B cell (primary cell): ENCODE data around the gene RAB3A. TPM values are rescaled to one million over a fixed set of nuclear protein-coding genes. Genes with fewer than 3 reads are reported as not detected.

Experiments
- ATAC-seq: fragments of 200-7000 bp; cut with Tn5 transposase; one replicate; pipeline ENCODE4 v1.10.0; 2021; ENCODE audit warnings: low read depth, mild to moderate bottlenecking, moderate number of reproducible peaks, moderate library complexity
- CTCF ChIA-PET: fragments of 350-600 bp; sonication (Branson Sonifier 250); formaldehyde crosslinking; loops from one replicate; lab custom pipeline; 2021; ENCODE audit warnings: antibody characterized with exemption, inconsistent platforms; lab: Charles Lee
- POLR2A ChIA-PET: fragments of 350-600 bp; sonication (Branson Sonifier 250); formaldehyde crosslinking; loops from one replicate; lab custom pipeline; 2021; ENCODE audit warnings: antibody characterized with exemption; lab: Charles Lee
- DNase-seq: peaks from one replicate; pipeline ENCODE4 v3.0.0; 2013
- H2AFZ ChIP-seq: 2 replicates; pipeline ENCODE4 v1.6.1; 2012; ENCODE audit warnings: mild to moderate bottlenecking, low read depth, low read length; ENCODE audit not compliant: insufficient read depth, poor library complexity, severe bottlenecking
- H3K27ac ChIP-seq, 2 donors: 1 replicate in 1 of 2; 2 replicates in 1 of 2; pipeline ENCODE4 v1.5.1; 2012 to 2013; ENCODE audit warnings: low read length in 2 of 2, mild to moderate bottlenecking in 2 of 2, moderate library complexity in 1 of 2
- H3K27me3 ChIP-seq, 4 experiments: fragments of 200-600 bp in 1 of 4; sonication (generic) in 1 of 4; replicated peaks in 1 of 4; 1 replicate in 2 of 4; 2 replicates in 2 of 4; pipeline versions ENCODE4 v1.6.1 to v1.7.0; 2013 to 2016; ENCODE audit warnings: low read length in 3 of 4, mild to moderate bottlenecking in 2 of 4, mixed read lengths in 1 of 4, moderate library complexity in 1 of 4; ENCODE audit not compliant: insufficient read depth in 4 of 4, control insufficient read depth in 3 of 4; ENCODE audit errors: control extremely low read depth in 1 of 4
- H3K36me3 ChIP-seq, 2 experiments: replicated peaks in 1 of 2; 1 replicate in 1 of 2; 2 replicates in 1 of 2; pipeline versions ENCODE4 v1.6.1 to v1.7.1; 2013; ENCODE audit warnings: low read length in 1 of 2; ENCODE audit not compliant: insufficient read depth in 2 of 2, control insufficient read depth in 1 of 2; ENCODE audit errors: control extremely low read depth in 1 of 2, extremely low read depth in 1 of 2
- H3K4me1 ChIP-seq, 2 donors: fragments of 200-600 bp in 1 of 2; sonication (generic) in 1 of 2; 1 replicate in 1 of 2; 2 replicates in 1 of 2; pipeline versions ENCODE4 v1.5.1 to v1.6.1; 2013 to 2017; ENCODE audit warnings: low read length in 2 of 2; ENCODE audit not compliant: control insufficient read depth in 2 of 2, insufficient read depth in 2 of 2
- H3K4me2 ChIP-seq: replicated peaks from 2 replicates; pipeline ENCODE3; 2012; ENCODE audit warnings: mild to moderate bottlenecking, low read depth, low read length; ENCODE audit not compliant: poor library complexity, severe bottlenecking
- H3K4me3 ChIP-seq, 5 experiments: fragments of 200-600 bp in 1 of 5; sonication (generic) in 1 of 5; 1 replicate in 3 of 5; 2 replicates in 2 of 5; pipeline versions ENCODE4 v1.5.1 to v1.7.0; 2011 to 2016; ENCODE audit warnings: low read length in 4 of 5, mild to moderate bottlenecking in 4 of 5, low read depth in 2 of 5, control low read depth in 1 of 5, moderate library complexity in 1 of 5; ENCODE audit not compliant: insufficient read depth in 1 of 5; ENCODE audit errors: control extremely low read depth in 1 of 5, extremely low read depth in 1 of 5
- H3K79me2 ChIP-seq: fragments of 200-600 bp; sonication (generic); one replicate; pipeline ENCODE4 v1.6.0; 2016; ENCODE audit warnings: low read length; ENCODE audit not compliant: control insufficient read depth, insufficient read depth
- H3K9ac ChIP-seq: fragments of 200-600 bp; sonication (generic); 2 replicates; pipeline ENCODE4 v1.6.1; 2017; ENCODE audit warnings: mild to moderate bottlenecking, low read length, moderate library complexity
- H3K9me3 ChIP-seq, 3 donors: one replicate each; pipeline versions ENCODE4 v1.6.1 to v1.7.1; 2013; ENCODE audit warnings: low read length in 2 of 3; ENCODE audit not compliant: control insufficient read depth in 2 of 3, insufficient read depth in 1 of 3; ENCODE audit errors: control extremely low read depth in 1 of 3
- H4K20me1 ChIP-seq: 2 replicates; pipeline ENCODE4 v1.6.0; 2012; ENCODE audit warnings: mild to moderate bottlenecking, low read length; ENCODE audit not compliant: insufficient read depth, control insufficient read depth, poor library complexity, severe bottlenecking
- H3K27ac Mint-ChIP-seq: one replicate; pipeline ENCODE4 v1.8.0; 2021; ENCODE audit warnings: mixed read lengths
- H3K27me3 Mint-ChIP-seq: one replicate; pipeline ENCODE4 v1.8.0; 2021; ENCODE audit warnings: mixed read lengths
- H3K4me1 Mint-ChIP-seq: one replicate; pipeline ENCODE4 v1.8.0; 2021; ENCODE audit warnings: mixed read lengths
- H3K4me3 Mint-ChIP-seq: one replicate; pipeline ENCODE4 v1.8.0; 2021; ENCODE audit warnings: mixed read lengths
- H3K9me3 Mint-ChIP-seq: one replicate; pipeline ENCODE4 v1.8.0; 2022; ENCODE audit warnings: mixed read lengths; ENCODE audit not compliant: insufficient read depth
- EZH2 ChIP-seq: IDR thresholded peaks from 2 replicates; pipeline ENCODE4 v1.6.1; 2012; ENCODE audit warnings: borderline replicate concordance, low read depth, mild to moderate bottlenecking, moderate library complexity, low read length; ENCODE audit not compliant: insufficient read depth, poor library complexity, severe bottlenecking
- WGBS: methylation state at CpG from one replicate; pipeline ENCODE4 v1.1.5; 2013; ENCODE audit warnings: missing lambda C conversion rate; ENCODE audit not compliant: insufficient coverage; 5-methylcytosine and 5-hydroxymethylcytosine counted together
- intact Hi-C: fragments of 100-400 bp; cut with micrococcal nuclease; formaldehyde crosslinking; loops from one replicate; pipeline ENCODE4 v1.10.0; 2022
- polyA plus RNA-seq: library from polyadenylated mRNA; depleted of rRNA; stranded (reverse); fragments of >200 nt; gene quantifications from 2 replicates; pipeline ENCODE4 v1.2.3, GENCODE V29; 2012
- total RNA-seq, 2 donors: library from RNA; stranded (reverse); fragments of 120-200 nt in 1 of 2; gene quantifications; 1 replicate in 1 of 2; 2 replicates in 1 of 2; pipeline versions ENCODE4 v1.2.3 to v1.2.4, GENCODE V29; 2013 to 2022
- TF ChIP-seq, protein P1 (sequence below): fragments of 200-600 bp; IDR thresholded peaks from one replicate; pipeline ENCODE4 v1.8.0; 2022; ENCODE audit warnings: antibody characterized with exemption, mild to moderate bottlenecking

RAB3A gene
- total and polyA plus RNA-seq, 2 donors (not counting 1 experiment from before 2014, with no cell fraction given) = 7.7 to 10.4 TPM

DNA sequence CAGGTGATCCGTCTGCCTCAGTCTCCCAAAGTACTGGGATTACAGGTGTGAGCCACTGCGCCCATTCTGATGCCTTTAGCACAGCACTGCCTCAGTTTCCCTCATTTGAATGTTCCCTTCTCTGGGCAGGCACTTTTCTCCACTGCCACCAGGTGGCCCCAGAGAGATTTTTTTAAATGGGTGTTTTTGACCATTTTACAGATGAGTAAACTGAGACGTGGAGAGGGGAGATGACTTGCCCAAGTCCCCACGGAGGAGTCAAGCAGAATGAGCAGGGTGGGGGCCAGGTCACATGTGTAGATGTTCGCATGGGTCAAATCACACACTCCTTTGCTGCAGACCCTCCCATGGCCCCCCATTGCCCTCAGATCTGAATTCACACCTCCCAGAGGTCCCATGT lies 25.6 kb upstream of the RAB3A start:
- peaks cover 0 to 39% (median 6%) of the 10 kb centered on the region in 3 donors for H3K9me3 ChIP-seq

DNA sequence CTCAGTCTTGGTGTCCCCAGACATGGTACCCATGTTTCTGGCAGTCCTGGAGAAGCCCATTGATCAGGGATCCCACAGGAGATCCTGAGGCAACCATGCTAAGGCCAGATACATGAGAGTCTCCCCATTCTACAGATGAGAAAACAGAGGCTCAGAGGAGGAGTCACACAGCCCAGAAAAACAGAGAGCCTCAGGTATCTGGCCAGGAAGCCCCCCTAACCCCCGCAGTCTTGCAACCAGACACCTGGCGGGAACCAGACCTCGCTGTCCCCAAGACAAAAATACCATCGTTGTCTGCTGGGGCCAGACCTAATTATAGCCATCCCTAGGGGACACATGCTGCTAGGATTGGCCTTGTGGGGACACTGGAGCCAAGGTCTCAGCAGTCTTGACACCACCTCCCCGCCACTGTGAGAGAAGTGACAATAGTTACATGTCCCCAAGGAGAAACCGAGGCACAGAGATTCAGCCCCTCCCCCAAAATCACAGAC lies 24.0 kb upstream of the RAB3A start:
- POLR2A ChIA-PET = no interaction called here
- no peak overlapping the region for H2AFZ ChIP-seq
- DNase-seq = no peak
- Mint-ChIP-seq H3K27ac (no peak overlapping the region), H3K4me1 (peaks cover 46% of the 10 kb centered on the region), H3K9me3 (no peaks in the 10 kb centered on the region), H3K27me3 (peaks cover 64% of the 10 kb centered on the region), H3K4me3 (no peak overlapping the region)
- H3K4me3 ChIP-seq = no peak overlapping the region
- no peaks in the 10 kb centered on the region for H3K79me2 ChIP-seq
- H3K27ac ChIP-seq = no peak overlapping the region
- CTCF ChIA-PET = no interaction called here
- peaks cover 0 to 33% (median under 1%) of the 10 kb centered on the region in 3 donors for H3K9me3 ChIP-seq
- TF ChIP-seq, protein P1, sequence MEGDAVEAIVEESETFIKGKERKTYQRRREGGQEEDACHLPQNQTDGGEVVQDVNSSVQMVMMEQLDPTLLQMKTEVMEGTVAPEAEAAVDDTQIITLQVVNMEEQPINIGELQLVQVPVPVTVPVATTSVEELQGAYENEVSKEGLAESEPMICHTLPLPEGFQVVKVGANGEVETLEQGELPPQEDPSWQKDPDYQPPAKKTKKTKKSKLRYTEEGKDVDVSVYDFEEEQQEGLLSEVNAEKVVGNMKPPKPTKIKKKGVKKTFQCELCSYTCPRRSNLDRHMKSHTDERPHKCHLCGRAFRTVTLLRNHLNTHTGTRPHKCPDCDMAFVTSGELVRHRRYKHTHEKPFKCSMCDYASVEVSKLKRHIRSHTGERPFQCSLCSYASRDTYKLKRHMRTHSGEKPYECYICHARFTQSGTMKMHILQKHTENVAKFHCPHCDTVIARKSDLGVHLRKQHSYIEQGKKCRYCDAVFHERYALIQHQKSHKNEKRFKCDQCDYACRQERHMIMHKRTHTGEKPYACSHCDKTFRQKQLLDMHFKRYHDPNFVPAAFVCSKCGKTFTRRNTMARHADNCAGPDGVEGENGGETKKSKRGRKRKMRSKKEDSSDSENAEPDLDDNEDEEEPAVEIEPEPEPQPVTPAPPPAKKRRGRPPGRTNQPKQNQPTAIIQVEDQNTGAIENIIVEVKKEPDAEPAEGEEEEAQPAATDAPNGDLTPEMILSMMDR = no peak
- TF ChIP-seq EZH2 = no peak
- no peak for ATAC-seq
- H4K20me1 ChIP-seq = peaks cover 3% of the 10 kb centered on the region
- H3K9ac ChIP-seq = no peak overlapping the region
- peaks cover 0 to 84% (median 44%) of the 10 kb centered on the region in 4 experiments for H3K27me3 ChIP-seq
- H3K4me1 ChIP-seq = peaks cover 46 to 56% of the 10 kb centered on the region in 2 donors
- no peak overlapping the region for H3K4me2 ChIP-seq
- intact Hi-C loops = no loop called here
- WGBS = 29% methylated on average over 5 of the region's 6 CpGs
- H3K36me3 ChIP-seq = no peaks in the 10 kb centered on the region

More for the DNA sequence above, 25.6 kb upstream of the RAB3A start:
- POLR2A ChIA-PET = no interaction called here
- no peak for DNase-seq
- no peak for ATAC-seq
- Mint-ChIP-seq H3K9me3 (no peaks in the 10 kb centered on the region), H3K27me3 (peaks cover 69% of the 10 kb centered on the region), H3K4me1 (peaks cover 44% of the 10 kb centered on the region), H3K4me3 (no peak overlapping the region), H3K27ac (no peak overlapping the region)
- H3K36me3 ChIP-seq = no peaks in the 10 kb centered on the region
- H3K27ac ChIP-seq = no peak overlapping the region
- H3K79me2 ChIP-seq = no peaks in the 10 kb centered on the region
- WGBS = 60% methylated on average over 4 of the region's 5 CpGs
- H3K4me2 ChIP-seq = no peak overlapping the region
- intact Hi-C loops = no loop called here
- CTCF ChIA-PET = interaction anchor here (1.0 kb wide), 1 partner anchor 31 kb away, joined by 3 read pairs; no protein-coding TSS in a partner anchor
- H3K27me3 ChIP-seq = peaks cover 0 to 88% (median 49%) of the 10 kb centered on the region in 4 experiments
- no peak overlapping the region for H2AFZ ChIP-seq
- peaks cover 42 to 52% of the 10 kb centered on the region in 2 donors for H3K4me1 ChIP-seq
- H4K20me1 ChIP-seq = peaks cover 3% of the 10 kb centered on the region
- no peak overlapping the region for H3K4me3 ChIP-seq
- no peak overlapping the region for H3K9ac ChIP-seq
- TF ChIP-seq EZH2 = no peak
- TF ChIP-seq, protein P1 = peak; percentile 51
